Suprapubic skin (tissue), 4 donors: ENCODE results near the gene SMURF2. TPM values are rescaled to one million over a fixed set of nuclear protein-coding genes. Genes with fewer than 3 reads are reported as not detected.
A peak's percentile ranks its signal among the peaks of the same experiment; 100 is the strongest.

Experiments used
- DNase-seq, 2 donors: peaks; one replicate each; pipeline ENCODE4 v3.0.0-alpha.2; 2019; ENCODE audit warnings: low spot score in 2 of 2
- H3K27ac ChIP-seq: fragments of 200-600 bp; sonication (generic); one replicate; pipeline ENCODE4 v1.5.1; 2019
- H3K27me3 ChIP-seq: fragments of 200-600 bp; sonication (generic); one replicate; pipeline ENCODE4 v1.5.1; 2019
- H3K36me3 ChIP-seq: fragments of 200-600 bp; sonication (generic); one replicate; pipeline ENCODE4 v1.5.1; 2019
- H3K4me1 ChIP-seq: fragments of 200-600 bp; sonication (generic); one replicate; pipeline ENCODE4 v1.5.1; 2019
- H3K4me3 ChIP-seq: fragments of 200-600 bp; sonication (generic); one replicate; pipeline ENCODE4 v1.5.1; 2019; ENCODE audit warnings: mild to moderate bottlenecking
- H3K9me3 ChIP-seq: fragments of 200-600 bp; sonication (generic); one replicate; pipeline ENCODE4 v1.5.1; 2019
- CTCF ChIP-seq, 2 donors: fragments of 200-600 bp in 1 of 2; fragments of 450-650 bp in 1 of 2; sonication (generic) in 1 of 2; IDR thresholded peaks; one replicate each; pipeline ENCODE4 v1.5.1; 2016 to 2019; ENCODE audit warnings: antibody characterized with exemption in 2 of 2, mild to moderate bottlenecking in 1 of 2, moderate library complexity in 1 of 2
- EP300 ChIP-seq: sonication (generic); formaldehyde crosslinking; IDR thresholded peaks from one replicate; pipeline ENCODE4 v1.6.1; 2017; ENCODE audit warnings: antibody characterized with exemption
- POLR2A ChIP-seq, 2 donors: fragments of 450-650 bp; IDR thresholded peaks; one replicate each; pipeline ENCODE4 v1.6.1; 2017; ENCODE audit warnings: antibody characterized with exemption in 2 of 2, mild to moderate bottlenecking in 2 of 2, moderate library complexity in 2 of 2
- POLR2AphosphoS5 ChIP-seq, 3 donors: sonication (generic); formaldehyde crosslinking; IDR thresholded peaks; one replicate each; pipeline ENCODE4 v1.6.1; 2017; ENCODE audit warnings: antibody characterized with exemption in 3 of 3
- WGBS: methylation state at CpG from one replicate; pipeline ENCODE4 v1.1.5; 2018; 5-methylcytosine and 5-hydroxymethylcytosine counted together
- total RNA-seq, 4 donors: library from RNA; depleted of rRNA; stranded (reverse); fragments of >200 nt; gene quantifications; one replicate each; pipeline ENCODE4 v1.1.0, GENCODE V29; 2016

SMURF2 gene
- total RNA-seq, 4 donors from 2014 or later: 19.4 to 28.6 (median 25.2) TPM

DNA sequence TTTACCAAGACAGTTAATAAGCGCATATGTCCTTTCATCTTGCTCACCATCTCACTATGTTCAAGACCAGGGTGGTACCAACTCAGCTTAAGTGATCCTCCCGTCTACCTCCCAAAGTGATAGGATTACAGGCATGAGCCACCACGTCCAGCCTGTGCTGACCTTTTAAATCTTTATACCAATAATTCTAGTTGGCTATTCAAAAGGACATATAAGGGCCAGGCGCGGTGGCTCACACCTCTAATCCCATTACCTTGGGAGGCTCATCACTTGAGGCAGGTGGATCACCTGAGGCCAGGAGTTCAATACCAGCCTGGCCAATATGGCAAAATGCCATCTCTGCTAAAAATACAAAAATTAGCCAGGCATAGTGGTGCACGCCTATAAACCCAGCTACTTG is 152.9 kb downstream of the SMURF2 start:
- Histone ChIP-seq H3K27me3 (no peaks in the 10 kb centered on the region), H3K36me3 (peaks cover 40% of the 10 kb centered on the region), H3K9me3 (no peaks in the 10 kb centered on the region), H3K27ac (no peak overlapping the region), H3K4me3 (no peak overlapping the region), H3K4me1 (peaks cover 27% of the 10 kb centered on the region)
- no peak for TF ChIP-seq POLR2A (IDR thresholded peaks at IDR 0.05)
- TF ChIP-seq POLR2AphosphoS5 (IDR thresholded peaks at IDR 0.05): no peak
- no peak for TF ChIP-seq CTCF (IDR thresholded peaks at IDR 0.05)
- TF ChIP-seq EP300: no peak
- WGBS: 93% methylated on average over 6 of the region's 6 CpGs
- no peak for DNase-seq

GRCh38 chr17:64508683-64509082 is 153.4 kb downstream of the SMURF2 start:
- H3K27ac ChIP-seq: no peak overlapping the region
- DNase-seq: no peak
- H3K9me3 ChIP-seq: no peaks in the 10 kb centered on the region
- WGBS: 84% methylated on average over 2 of the region's 2 CpGs
- peaks cover 40% of the 10 kb centered on the region for H3K36me3 ChIP-seq
- peak overlapping the region; percentile 93 for H3K4me3 ChIP-seq
- H3K4me1 ChIP-seq: peaks cover 32% of the 10 kb centered on the region
- no peak for TF ChIP-seq POLR2A (IDR thresholded peaks at IDR 0.05)
- TF ChIP-seq CTCF (IDR thresholded peaks at IDR 0.05): no peak
- no peak for TF ChIP-seq POLR2AphosphoS5 (IDR thresholded peaks at IDR 0.05)
- no peak for TF ChIP-seq EP300
- H3K27me3 ChIP-seq: no peaks in the 10 kb centered on the region

GRCh38 chr17:64507413-64507782 is 154.7 kb downstream of the SMURF2 start:
- TF ChIP-seq POLR2AphosphoS5 (IDR thresholded peaks at IDR 0.05): no peak
- peak in 1 of 2 donors; percentile 32 for TF ChIP-seq CTCF (IDR thresholded peaks at IDR 0.05)
- peaks cover 47% of the 10 kb centered on the region for H3K36me3 ChIP-seq
- peak in 1 of 2 donors; percentile 72 for DNase-seq

DNA sequence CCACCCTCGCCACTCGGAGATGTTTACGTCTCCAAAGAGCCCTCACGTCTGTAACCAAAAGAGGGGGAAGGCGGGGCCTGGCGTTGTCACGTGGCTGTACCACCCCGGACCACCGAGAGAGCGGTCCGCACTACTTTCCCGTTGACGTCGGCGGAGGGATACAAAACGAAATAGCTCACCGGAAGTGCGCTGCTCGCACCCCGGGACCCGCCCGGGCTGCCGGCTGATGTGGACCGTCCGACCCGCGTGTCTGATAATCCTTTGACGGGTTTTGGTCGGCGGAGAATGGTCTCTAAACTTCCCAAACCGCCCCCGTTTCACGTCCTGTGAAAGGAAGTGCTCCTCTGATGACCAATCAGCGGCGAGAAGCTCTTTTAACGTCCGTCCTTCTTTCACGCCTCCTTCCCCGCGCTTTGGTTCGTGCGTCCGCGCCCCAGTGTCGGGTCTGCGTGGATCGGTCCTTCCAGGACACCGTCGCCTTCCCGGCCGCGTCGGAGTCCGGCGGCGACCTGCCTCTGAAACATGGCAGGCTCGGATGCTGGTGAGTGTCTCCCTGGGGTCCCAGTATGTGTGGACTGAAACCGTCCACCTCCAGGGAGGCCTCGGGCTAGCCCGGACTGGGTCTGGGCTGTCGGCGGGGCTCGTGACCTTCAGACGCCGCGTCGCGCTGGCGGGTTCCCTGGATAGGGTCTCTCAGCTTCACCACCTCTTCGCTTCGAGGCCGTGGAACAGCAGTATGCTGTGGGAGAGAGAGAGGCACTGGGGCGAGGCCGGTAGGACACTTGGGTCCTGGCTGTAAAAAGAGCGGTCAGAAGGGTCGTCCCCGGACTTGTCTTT is 155.3 kb downstream of the SMURF2 start, which contains the start of gene CEP95:
TSS of gene CEP95 (plus strand) at position 402 of the 837 bp plus-strand sequence. CDS start at position 523, 121 bp downstream.
- no peaks in the 10 kb centered on the region for H3K9me3 ChIP-seq
- peak within 1 kb of the TSS; percentile 98 for H3K27ac ChIP-seq
- H3K4me3 ChIP-seq: peak within 1 kb of the TSS; percentile 93
- peaks cover 47% of the 10 kb centered on the region for H3K36me3 ChIP-seq
- DNase-seq: peak; percentile 98
- TF ChIP-seq POLR2AphosphoS5 (IDR thresholded peaks at IDR 0.05): peak in 2 of 3 donors; percentile 82 to 91
- TF ChIP-seq EP300: no peak
- TF ChIP-seq POLR2A (IDR thresholded peaks at IDR 0.05): peak; percentile 67 to 90
- no peak for TF ChIP-seq CTCF (IDR thresholded peaks at IDR 0.05)
- H3K27me3 ChIP-seq: no peaks in the 10 kb centered on the region
- 0% methylated on average over 6 of the region's 77 CpGs for WGBS
- peaks cover 51% of the 10 kb centered on the region for H3K4me1 ChIP-seq

More at GRCh38 chr17:64507413-64507782, 154.7 kb downstream of the SMURF2 start:
- Histone ChIP-seq H3K27ac (peak overlapping the region; percentile 98), H3K9me3 (no peaks in the 10 kb centered on the region), H3K4me3 (peak overlapping the region; percentile 93), H3K27me3 (no peaks in the 10 kb centered on the region), H3K4me1 (peaks cover 45% of the 10 kb centered on the region)
- WGBS: 0% methylated on average over 13 of the region's 13 CpGs

DNA sequence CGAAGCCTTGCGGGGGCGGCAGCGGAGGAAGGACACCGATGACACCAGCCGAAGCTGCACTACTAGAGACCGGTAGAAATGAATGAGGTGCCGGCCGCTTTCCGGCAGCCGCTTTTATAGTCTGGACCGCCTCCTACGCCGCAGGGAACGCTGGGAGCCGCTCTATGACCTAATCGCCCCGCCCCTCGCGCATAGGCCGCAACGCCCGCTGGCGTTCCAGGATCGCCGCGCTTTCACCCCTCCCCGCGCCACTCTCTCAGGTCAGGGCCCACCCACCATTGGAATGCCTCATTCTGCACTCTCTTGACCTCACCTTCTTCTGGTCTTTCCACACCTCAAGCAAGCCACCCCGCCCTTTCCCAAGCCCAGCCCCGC is 155.9 kb downstream of the SMURF2 start, which contains the start of gene DDX5:
TSS of gene DDX5 (minus strand) at position 89 of the 375 bp plus-strand sequence. CDS start 170 bp downstream, outside the sequence.
- Histone ChIP-seq H3K27me3 (no peaks in the 10 kb centered on the region), H3K4me1 (peaks cover 57% of the 10 kb centered on the region), H3K36me3 (peaks cover 47% of the 10 kb centered on the region), H3K27ac (peak within 1 kb of the TSS; percentile 98), H3K4me3 (peak within 1 kb of the TSS; percentile 93), H3K9me3 (no peaks in the 10 kb centered on the region)
- peak; percentile 99 for DNase-seq
- no peak for TF ChIP-seq EP300
- peak; percentile 99 to 100 (median 100) for TF ChIP-seq POLR2AphosphoS5 (IDR thresholded peaks at IDR 0.05)
- peak; percentile 99 to 100 for TF ChIP-seq POLR2A (IDR thresholded peaks at IDR 0.05)
- no peak for TF ChIP-seq CTCF (IDR thresholded peaks at IDR 0.05)
- 0% methylated on average over 1 of the region's 31 CpGs for WGBS
